Lower leg skin (tissue), 4 donors: Measurements from ENCODE around the gene MAMDC2. TPM values are rescaled to one million over a fixed set of nuclear protein-coding genes. Genes with fewer than 3 reads are reported as not detected.

Experiments used
- DNase-seq, 2 donors: peaks; one replicate each; pipeline ENCODE4 v3.0.0-alpha.2; 2019; ENCODE audit warnings: low spot score in 2 of 2
- H3K4me3 ChIP-seq: fragments of 200-600 bp; sonication (generic); 2 replicates; pipeline ENCODE4 v1.5.1; 2017; ENCODE audit warnings: mild to moderate bottlenecking, low read depth; ENCODE audit not compliant: poor library complexity, severe bottlenecking
- POLR2A ChIP-seq, 2 donors: fragments of 450-650 bp; IDR thresholded peaks; one replicate each; pipeline ENCODE4 v1.6.1; 2016 to 2017; ENCODE audit warnings: antibody characterized with exemption in 2 of 2, mild to moderate bottlenecking in 1 of 2, moderate library complexity in 1 of 2
- WGBS, 2 donors: methylation state at CpG; one replicate each; pipeline ENCODE4 v1.1.5; 2018; 5-methylcytosine and 5-hydroxymethylcytosine counted together
- intact Hi-C: fragments of 100-400 bp; cut with DNase I; formaldehyde crosslinking; loops from one replicate; pipeline ENCODE4 v1.15.0; 2023; ENCODE audit warnings: low total_unique reads
- total RNA-seq, 4 donors: library from RNA; depleted of rRNA; stranded (reverse); fragments of >200 nt; gene quantifications; one replicate each; pipeline ENCODE4 v1.1.0, GENCODE V29; 2016
- TF ChIP-seq, protein P1 (sequence below), 3 donors: fragments of 450-650 bp; IDR thresholded peaks; one replicate each; pipeline ENCODE4 v1.5.1; 2016; ENCODE audit warnings: antibody characterized with exemption in 3 of 3, mild to moderate bottlenecking in 3 of 3, moderate library complexity in 2 of 3

The MAMDC2 gene
- total RNA-seq, 4 donors from 2014 or later: 5.7 to 14.1 (median 9.9) TPM

DNA sequence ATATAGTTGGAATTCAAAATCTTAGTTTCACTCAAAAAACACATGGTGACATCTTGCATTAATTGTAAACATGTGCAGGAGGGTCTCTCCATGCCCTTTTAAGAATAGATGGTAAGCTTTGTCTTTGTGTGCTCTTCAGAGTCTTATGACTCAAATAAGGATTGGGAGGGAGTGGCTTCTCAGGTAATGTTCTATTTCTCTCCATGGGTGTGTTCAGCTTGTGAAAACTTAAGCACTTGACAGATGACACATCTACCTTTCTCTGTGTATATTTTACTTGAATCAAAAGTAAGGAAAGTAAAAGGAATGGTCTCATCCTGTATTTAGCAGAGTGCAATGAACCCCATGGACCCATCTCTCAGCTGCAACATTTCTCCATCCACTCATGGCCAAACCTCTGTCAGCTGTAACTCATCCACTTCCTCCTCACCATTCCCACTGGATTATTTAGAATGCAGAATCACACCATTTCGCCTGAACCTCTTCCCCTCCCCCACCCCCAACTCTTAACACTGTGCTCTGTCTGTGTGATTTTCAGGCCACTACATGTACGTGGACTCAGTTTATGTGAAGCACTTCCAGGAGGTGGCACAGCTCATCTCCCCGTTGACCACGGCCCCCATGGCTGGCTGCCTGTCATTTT, 82.1 kb downstream of the MAMDC2 start:
- intact Hi-C loops: no loop called here
- TF ChIP-seq, protein P1, sequence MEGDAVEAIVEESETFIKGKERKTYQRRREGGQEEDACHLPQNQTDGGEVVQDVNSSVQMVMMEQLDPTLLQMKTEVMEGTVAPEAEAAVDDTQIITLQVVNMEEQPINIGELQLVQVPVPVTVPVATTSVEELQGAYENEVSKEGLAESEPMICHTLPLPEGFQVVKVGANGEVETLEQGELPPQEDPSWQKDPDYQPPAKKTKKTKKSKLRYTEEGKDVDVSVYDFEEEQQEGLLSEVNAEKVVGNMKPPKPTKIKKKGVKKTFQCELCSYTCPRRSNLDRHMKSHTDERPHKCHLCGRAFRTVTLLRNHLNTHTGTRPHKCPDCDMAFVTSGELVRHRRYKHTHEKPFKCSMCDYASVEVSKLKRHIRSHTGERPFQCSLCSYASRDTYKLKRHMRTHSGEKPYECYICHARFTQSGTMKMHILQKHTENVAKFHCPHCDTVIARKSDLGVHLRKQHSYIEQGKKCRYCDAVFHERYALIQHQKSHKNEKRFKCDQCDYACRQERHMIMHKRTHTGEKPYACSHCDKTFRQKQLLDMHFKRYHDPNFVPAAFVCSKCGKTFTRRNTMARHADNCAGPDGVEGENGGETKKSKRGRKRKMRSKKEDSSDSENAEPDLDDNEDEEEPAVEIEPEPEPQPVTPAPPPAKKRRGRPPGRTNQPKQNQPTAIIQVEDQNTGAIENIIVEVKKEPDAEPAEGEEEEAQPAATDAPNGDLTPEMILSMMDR (IDR thresholded peaks at IDR 0.05): no peak
- no peak for TF ChIP-seq POLR2A (IDR thresholded peaks at IDR 0.05)
- no peak for DNase-seq
- WGBS, 2 donors: 73 to 85% methylated on average over 4 of the region's 4 CpGs
- H3K4me3 ChIP-seq: no peak overlapping the region

DNA sequence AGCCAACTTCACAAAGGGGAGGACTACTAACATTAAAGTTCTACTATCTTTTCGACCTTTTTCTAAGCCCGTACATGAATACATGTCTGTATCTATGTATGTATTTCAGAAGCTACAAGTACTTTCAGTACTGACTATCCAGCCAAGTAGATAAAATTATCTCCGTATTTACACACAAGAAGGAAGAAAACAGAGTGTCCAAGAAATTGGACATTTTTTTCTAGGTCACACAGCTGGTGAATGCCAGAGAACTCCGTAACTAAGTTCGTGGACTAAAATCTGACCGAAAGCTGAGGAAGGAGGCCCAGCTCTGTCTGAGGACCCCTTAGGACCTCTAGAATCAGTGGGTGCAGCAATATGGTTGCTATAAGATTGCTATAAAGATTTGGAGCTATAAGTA, 83.4 kb downstream of the MAMDC2 start:
- H3K4me3 ChIP-seq: no peak overlapping the region
- TF ChIP-seq POLR2A (IDR thresholded peaks at IDR 0.05): no peak
- TF ChIP-seq, protein P1 (IDR thresholded peaks at IDR 0.05): no peak
- 91 to 98% methylated on average over 6 of the region's 6 CpGs for WGBS, 2 donors
- no peak for DNase-seq
- intact Hi-C loops: no loop called here

DNA sequence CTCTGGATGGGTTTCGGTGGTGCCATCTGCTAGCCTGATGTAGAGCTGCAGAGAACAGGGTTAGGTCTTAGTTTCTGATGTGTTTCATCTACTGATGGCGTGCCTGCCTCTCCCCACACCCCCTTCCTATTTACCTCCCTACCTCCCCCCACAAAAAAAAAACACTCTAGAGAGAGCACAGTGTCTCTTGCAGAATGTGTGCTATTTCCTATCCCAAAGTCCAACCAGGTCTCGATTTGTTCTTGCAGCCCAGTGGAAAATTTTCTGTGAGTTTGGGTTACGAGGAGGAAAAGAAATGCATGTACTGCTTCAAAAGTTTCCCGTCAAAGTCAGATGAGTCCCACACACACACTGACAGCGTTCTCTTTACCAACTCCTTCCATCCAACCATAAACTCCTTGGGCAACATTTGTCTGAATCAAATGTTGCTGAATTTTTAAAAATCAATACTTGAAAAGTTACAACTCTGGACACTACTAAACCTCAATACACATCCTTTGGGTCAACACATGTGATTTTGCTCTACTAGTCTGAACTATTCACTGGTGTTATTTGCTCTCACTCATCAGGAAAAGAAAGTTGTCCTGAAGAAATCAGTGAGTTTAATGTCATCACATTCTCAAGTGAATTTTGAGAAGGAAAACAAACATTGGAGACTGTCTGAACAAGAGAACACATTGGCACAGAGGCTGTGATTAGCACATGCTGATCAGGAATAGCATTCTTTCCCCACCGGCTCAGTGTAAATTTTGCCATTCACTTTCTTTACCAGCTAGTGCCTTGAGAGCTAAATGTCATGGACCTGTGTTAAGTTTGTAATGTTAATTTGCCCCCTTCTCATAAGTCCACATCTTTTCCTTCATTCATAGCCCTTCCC, 84.1 kb downstream of the MAMDC2 start:
- intact Hi-C loops: no loop called here
- no peak for DNase-seq
- TF ChIP-seq, protein P1 (IDR thresholded peaks at IDR 0.05): no peak
- TF ChIP-seq POLR2A (IDR thresholded peaks at IDR 0.05): no peak
- no peak overlapping the region for H3K4me3 ChIP-seq
- WGBS, 2 donors: 81 to 88% methylated on average over 7 of the region's 7 CpGs

DNA sequence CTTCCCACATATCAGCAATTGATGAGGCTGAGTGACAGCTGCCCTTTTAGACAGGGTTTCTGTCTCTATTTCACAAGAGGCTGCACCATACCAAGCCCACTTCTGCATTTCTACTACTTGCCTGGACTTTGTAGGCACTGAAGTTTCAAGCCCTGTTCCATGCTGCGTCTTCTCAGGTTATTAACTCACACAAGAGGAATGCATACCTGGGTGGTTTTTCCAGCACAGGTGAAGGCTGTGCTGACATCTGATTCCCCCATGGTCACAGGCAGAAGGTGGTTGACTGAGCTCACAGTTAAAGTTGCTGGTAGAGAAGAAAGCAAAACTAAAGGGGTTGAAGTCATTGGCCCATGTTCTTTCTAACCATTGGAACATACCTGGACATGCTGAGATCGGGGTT, 86.6 kb downstream of the MAMDC2 start:
- H3K4me3 ChIP-seq: no peak overlapping the region
- intact Hi-C loops: no loop called here
- DNase-seq: no peak
- TF ChIP-seq, protein P1 (IDR thresholded peaks at IDR 0.05): no peak
- TF ChIP-seq POLR2A (IDR thresholded peaks at IDR 0.05): no peak
- 84 to 85% methylated on average over 2 of the region's 2 CpGs for WGBS, 2 donors

DNA sequence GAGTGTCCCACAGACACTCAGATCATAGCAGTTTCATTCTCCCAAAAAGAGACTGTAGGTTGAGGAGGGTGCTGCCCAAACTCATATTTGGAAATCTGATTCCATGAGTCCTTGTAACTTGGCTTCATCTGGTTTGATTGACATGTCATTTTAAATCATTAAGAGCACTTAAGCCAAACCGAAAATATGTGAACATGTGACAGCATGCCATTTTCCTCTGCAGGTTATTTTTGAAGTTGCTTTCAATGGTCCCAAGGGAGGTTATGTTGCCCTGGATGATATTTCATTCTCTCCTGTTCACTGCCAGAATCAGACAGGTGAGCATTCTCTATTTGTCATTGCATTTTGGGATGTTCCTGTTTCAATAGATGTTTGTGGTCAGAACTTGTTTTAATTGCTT, 87.6 kb downstream of the MAMDC2 start:
- WGBS, 2 donors: 33 to 38% methylated on average over 1 of the region's 1 CpG
- TF ChIP-seq POLR2A (IDR thresholded peaks at IDR 0.05): no peak
- TF ChIP-seq, protein P1 (IDR thresholded peaks at IDR 0.05): no peak
- intact Hi-C loops: no loop called here
- no peak overlapping the region for H3K4me3 ChIP-seq
- no peak for DNase-seq
